Measurements from ENCODE around the gene RANBP10.

DNA sequence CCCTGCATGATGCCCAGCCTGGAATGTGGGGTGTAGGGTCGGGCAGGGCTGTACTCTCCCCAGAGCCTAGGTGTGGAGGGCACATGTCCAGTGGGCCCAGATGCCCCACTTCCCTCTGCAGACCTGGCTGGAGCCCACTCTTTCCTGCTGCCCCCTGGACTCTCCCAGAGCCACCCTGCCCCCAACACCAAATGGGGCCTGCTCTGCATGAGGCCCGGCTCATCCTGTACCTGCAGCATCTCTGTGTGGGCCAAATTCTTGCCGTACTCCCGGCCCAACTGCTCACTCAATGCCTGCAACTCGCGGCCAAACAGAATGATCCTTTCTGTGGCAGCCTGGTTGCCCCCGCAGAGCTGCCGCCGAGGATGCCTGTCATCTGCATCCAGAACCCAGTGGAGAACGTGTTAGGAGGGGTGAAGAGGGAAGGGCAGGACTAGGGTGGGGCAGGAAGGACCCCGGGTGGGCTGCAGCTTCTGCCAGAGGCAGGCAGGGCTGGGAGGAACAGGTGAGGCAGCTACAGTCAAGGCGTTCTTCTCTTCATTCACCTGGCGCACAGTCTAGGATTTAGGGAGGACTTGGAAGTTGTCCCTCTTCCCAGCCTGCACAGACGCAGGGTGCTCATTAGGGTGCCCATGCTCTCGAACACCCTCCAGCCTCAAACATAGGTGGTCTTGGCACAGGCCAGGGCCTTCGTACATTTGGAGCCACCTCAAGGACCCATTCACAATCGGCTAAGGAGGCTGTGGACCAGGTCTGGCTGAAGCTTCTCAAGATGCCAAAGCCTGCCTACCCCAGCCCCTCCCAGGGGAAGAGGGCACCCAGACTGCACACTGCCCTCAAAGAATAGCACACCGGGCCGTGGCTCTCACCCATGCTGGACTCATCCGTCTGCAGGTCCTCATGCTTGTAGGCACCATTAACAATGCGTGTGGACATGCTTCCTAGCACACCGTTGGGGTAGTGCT, 78.6 kb downstream of the RANBP10 start:
- TF ChIP-seq, protein P1, sequence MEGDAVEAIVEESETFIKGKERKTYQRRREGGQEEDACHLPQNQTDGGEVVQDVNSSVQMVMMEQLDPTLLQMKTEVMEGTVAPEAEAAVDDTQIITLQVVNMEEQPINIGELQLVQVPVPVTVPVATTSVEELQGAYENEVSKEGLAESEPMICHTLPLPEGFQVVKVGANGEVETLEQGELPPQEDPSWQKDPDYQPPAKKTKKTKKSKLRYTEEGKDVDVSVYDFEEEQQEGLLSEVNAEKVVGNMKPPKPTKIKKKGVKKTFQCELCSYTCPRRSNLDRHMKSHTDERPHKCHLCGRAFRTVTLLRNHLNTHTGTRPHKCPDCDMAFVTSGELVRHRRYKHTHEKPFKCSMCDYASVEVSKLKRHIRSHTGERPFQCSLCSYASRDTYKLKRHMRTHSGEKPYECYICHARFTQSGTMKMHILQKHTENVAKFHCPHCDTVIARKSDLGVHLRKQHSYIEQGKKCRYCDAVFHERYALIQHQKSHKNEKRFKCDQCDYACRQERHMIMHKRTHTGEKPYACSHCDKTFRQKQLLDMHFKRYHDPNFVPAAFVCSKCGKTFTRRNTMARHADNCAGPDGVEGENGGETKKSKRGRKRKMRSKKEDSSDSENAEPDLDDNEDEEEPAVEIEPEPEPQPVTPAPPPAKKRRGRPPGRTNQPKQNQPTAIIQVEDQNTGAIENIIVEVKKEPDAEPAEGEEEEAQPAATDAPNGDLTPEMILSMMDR (IDR thresholded peaks at IDR 0.05), result no peak
- TF ChIP-seq POLR2A (IDR thresholded peaks at IDR 0.05), result no peak

Data from esophagus squamous epithelium (tissue), 4 donors.